ENCODE data around the gene NUF2. TPM values are rescaled to one million over a fixed set of nuclear protein-coding genes. Genes with fewer than 3 reads are reported as not detected.

Gene NUF2
- total RNA-seq, 1 experiment from 2014 or later: 23.8 TPM

DNA sequence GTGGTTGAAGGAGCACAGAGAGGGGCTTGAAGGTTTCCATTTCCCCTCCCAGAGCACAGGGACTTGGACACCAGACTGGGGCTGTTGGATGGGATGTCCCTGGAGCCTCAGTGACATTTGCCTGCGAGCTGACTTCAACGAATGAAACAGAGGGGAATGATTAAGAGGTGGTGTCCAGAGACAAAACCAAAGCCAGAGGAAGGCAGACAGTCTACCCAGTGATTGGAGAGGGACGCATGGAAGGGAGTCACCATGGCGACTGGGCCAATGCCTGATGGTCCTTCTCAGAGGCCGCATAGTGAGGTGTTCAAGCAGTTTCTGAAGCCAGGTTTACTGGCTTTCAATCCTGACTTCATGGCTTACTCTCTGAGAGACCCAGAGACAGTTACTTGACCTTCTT, 77.2 kb downstream of the NUF2 start:
- Mint-ChIP-seq H3K27ac (ENCODE audit: low read depth, unreplicated experiment) (no peak overlapping the region), H3K9me3 (ENCODE audit: unreplicated experiment) (peaks cover 3% of the 10 kb centered on the region), H3K4me1 (ENCODE audit: insufficient read depth, unreplicated experiment) (no peaks in the 10 kb centered on the region), H3K4me3 (ENCODE audit: unreplicated experiment) (no peak overlapping the region), H3K36me3 (ENCODE audit: insufficient read depth, unreplicated experiment) (no peaks in the 10 kb centered on the region), H3K27me3 (ENCODE audit: insufficient read depth, unreplicated experiment) (peaks cover 18% of the 10 kb centered on the region)
- TF ChIP-seq, protein P1, sequence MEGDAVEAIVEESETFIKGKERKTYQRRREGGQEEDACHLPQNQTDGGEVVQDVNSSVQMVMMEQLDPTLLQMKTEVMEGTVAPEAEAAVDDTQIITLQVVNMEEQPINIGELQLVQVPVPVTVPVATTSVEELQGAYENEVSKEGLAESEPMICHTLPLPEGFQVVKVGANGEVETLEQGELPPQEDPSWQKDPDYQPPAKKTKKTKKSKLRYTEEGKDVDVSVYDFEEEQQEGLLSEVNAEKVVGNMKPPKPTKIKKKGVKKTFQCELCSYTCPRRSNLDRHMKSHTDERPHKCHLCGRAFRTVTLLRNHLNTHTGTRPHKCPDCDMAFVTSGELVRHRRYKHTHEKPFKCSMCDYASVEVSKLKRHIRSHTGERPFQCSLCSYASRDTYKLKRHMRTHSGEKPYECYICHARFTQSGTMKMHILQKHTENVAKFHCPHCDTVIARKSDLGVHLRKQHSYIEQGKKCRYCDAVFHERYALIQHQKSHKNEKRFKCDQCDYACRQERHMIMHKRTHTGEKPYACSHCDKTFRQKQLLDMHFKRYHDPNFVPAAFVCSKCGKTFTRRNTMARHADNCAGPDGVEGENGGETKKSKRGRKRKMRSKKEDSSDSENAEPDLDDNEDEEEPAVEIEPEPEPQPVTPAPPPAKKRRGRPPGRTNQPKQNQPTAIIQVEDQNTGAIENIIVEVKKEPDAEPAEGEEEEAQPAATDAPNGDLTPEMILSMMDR (IDR thresholded peaks at IDR 0.05; ENCODE audit: unreplicated experiment): no peak
- CTCF ChIA-PET: interaction anchor here (0.9 kb wide), 1 partner anchor 34 kb away, joined by 4 read pairs; no protein-coding TSS in a partner anchor
- intact Hi-C loops (cut with micrococcal nuclease): no loop called here
- DNase-seq (ENCODE audit: unreplicated experiment): no peak
- POLR2A ChIA-PET: no interaction called here
- BruUV-seq (replicated peaks): no TSS peak

DNA sequence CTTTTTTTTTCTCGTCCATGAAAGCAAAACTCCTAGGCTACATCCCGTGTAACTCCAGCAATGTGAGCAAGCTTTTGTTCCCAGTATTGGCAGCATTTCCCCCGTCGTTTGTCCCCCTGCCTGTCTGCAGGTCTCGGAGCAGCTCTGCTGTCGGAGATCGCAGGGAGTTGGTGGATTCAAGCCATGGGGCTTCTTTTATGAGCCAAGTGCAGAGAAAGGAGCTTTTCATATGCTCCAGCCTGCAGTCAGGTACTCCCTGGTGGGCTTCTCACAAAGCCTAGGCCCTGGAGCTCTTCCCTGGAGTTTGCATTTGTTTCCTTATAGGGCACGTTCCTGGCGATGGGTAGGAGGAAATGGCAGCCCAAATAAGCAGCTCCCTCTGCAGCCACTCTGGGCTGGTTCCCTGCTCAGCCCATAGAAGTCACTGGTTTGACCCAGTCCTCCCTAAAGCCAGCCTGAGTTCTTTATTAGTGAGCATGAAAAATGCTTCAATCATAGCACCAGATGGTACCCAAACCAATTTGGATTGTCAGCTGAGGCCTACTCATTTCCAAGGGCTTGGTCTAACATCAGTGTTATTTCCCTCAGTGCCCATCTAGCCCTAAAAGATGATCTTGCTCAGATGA, 78.3 kb downstream of the NUF2 start:
- ChIA-PET CTCF (interaction anchor here (0.5 to 1.6 kb wide), 6 partner anchors 10 to 1658 kb away, joined by 3 to 8 read pairs (median 4); no protein-coding TSS in a partner anchor), POLR2A (interaction anchor here (0.6 kb wide), 1 partner anchor 9 kb away, joined by 3 read pairs; no protein-coding TSS in a partner anchor)
- BruUV-seq (replicated peaks): no TSS peak
- Mint-ChIP-seq H3K36me3 (ENCODE audit: insufficient read depth, unreplicated experiment) (no peaks in the 10 kb centered on the region), H3K27ac (ENCODE audit: low read depth, unreplicated experiment) (no peak overlapping the region), H3K4me3 (ENCODE audit: unreplicated experiment) (no peak overlapping the region), H3K9me3 (ENCODE audit: unreplicated experiment) (no peaks in the 10 kb centered on the region), H3K27me3 (ENCODE audit: insufficient read depth, unreplicated experiment) (peaks cover 13% of the 10 kb centered on the region), H3K4me1 (ENCODE audit: insufficient read depth, unreplicated experiment) (no peaks in the 10 kb centered on the region)
- TF ChIP-seq, protein P1 (IDR thresholded peaks at IDR 0.05; ENCODE audit: unreplicated experiment): no peak
- no peak for DNase-seq (ENCODE audit: unreplicated experiment)
- intact Hi-C loops (cut with micrococcal nuclease): no loop called here

DNA sequence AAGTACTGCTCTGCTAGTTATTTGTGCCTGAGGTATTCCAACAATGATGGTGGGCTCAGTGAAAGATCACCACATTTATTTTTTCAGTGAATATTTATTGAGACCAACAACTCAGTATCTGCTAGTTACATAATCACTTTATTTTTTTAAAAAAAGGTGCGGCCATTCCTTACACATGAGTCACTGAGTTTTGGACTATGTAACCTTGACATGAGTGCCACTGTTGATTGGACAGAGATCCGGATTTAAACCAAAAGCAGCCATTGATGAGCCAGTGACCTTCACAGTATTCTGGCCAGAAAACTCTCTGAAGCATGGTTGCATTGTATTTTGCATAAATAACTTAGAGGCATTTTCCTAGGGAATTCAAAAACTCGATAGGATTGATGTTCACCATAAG, 79.5 kb downstream of the NUF2 start:
- CTCF ChIA-PET: interaction anchor here (1.1 to 1.2 kb wide), 2 partner anchors 10 to 127 kb away, joined by 6 read pairs; no protein-coding TSS in a partner anchor
- intact Hi-C loops (cut with micrococcal nuclease): no loop called here
- Mint-ChIP-seq H3K9me3 (ENCODE audit: unreplicated experiment) (no peaks in the 10 kb centered on the region), H3K4me3 (ENCODE audit: unreplicated experiment) (no peak overlapping the region), H3K27ac (ENCODE audit: low read depth, unreplicated experiment) (no peak overlapping the region), H3K4me1 (ENCODE audit: insufficient read depth, unreplicated experiment) (no peaks in the 10 kb centered on the region), H3K27me3 (ENCODE audit: insufficient read depth, unreplicated experiment) (peaks cover 13% of the 10 kb centered on the region), H3K36me3 (ENCODE audit: insufficient read depth, unreplicated experiment) (no peaks in the 10 kb centered on the region)
- POLR2A ChIA-PET: no interaction called here
- no TSS peak for BruUV-seq (replicated peaks)
- DNase-seq (ENCODE audit: unreplicated experiment): peak; percentile 53
- TF ChIP-seq, protein P1 (IDR thresholded peaks at IDR 0.05; ENCODE audit: unreplicated experiment): no peak

Other genes with a start within 250 kb of the NUF2 start
- gene RGS5, start 119.0 kb upstream of the NUF2 start, total RNA-seq (2022): 12.9 and 14.1 TPM in 2 replicates